HG03196 (cell line): ENCODE measurements around the gene FOXRED2.
"Not testable (repeated sequence)": the region's sequence is repeated elsewhere in the genome, so short reads cannot be mapped to it uniquely, and the experiment has no call there.

Experiments
- ATAC-seq: cut with Tn5 transposase; IDR thresholded peaks from one replicate; pipeline ENCODE4 v1.9.1; 2021; ENCODE audit not compliant: unreplicated experiment

Gene FOXRED2

DNA sequence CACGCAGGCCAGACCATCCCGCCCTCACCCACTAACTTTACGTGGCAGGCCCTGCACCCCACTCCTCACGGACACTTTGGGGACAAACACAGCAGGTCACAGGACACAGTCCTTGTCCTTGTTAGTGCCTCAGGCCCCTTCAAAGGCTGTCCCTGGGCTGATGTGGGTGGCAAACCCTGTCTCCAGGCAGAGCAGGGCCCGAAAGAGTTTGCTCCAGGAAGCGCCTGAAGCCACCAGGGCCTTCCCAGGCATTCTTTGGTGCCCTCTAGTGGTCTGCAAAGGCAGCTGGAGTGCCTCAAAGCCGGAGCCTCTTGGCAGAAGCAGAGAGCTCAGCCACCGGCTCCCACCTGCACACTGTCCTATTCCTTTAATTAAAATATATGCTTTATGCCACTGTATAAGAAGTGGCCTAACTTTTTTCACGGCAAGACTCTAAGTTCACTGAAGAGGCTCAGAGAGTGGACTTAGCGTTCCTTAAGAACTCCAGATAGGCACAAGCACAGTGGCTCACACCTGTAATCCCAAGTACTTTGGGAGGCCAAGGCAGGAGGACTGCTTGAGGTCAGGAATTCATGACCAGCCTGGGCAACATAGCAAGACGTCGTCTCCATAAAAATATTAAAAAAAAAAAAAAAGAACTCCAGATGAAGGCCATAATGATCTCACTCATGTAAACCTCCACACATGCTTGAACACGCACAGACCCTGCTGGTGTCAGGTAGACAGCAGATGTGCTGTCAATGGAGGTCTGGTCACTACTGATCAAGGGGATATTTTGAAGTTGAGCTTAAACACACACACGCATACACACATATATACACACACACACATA lies 36.5 kb downstream of the FOXRED2 start:
- ATAC-seq, result no peak

DNA sequence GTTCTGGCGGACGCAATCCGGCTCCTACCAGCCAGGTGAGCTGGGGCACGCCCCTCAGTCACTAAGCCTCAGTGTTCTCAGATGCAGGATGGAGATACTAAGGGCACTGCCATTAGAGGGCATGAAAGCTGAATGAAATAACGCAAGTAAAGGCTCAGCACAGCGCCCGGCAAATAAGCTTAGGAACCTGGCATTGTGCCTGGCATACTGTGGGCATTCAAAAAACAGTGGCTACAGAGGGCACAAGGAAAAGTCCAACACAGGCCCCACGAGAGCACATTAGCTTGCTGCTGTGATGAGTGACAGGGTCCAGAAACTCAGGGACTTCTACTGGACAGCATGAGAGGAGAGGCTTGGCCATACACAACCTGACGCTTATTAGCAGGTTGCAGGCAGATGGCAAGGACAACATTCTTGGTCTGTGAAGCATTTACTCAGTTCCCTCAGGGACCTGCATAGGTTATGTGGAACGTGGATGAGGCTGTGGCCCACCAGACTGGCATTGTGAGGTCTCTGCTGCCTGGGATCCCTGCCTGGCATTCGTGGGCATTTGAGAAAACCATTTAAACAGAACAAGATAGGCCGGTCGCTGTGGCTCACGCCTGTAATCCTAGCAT lies 37.6 kb downstream of the FOXRED2 start:
- ATAC-seq, result no peak

GRCh38 chr22:36467946-36468345 lies 38.9 kb downstream of the FOXRED2 start:
- no peak for ATAC-seq

- ATAC-seq, result no peak
Measured at GRCh38 chr22:36467042-36467810, 39.6 kb downstream of the FOXRED2 start.

DNA sequence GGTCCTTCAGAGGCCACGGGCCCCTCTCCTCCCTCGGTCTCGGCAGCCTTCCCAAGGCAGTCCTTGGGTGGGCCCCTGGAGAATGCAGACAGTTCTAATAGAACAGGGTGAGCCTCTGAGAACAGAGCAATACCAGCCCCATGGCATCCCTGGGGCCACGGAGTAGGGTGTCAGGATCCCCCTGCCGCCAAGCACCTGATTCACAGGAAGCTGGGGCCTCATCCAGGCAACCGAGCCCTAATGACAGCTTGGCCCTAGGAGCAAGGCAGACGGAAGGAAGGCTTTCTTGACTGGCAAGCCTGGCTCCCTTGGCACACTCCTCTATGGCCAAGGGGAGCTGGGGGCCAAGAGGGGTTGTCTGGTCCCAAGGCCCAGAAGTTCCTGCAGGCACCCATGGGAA lies 40.6 kb downstream of the FOXRED2 start:
- ATAC-seq, result no peak

GRCh38 chr22:36465232-36466021 lies 41.4 kb downstream of the FOXRED2 start:
- ATAC-seq, result no peak

GRCh38 chr22:36464715-36465231 lies 42.1 kb downstream of the FOXRED2 start:
- no peak for ATAC-seq

GRCh38 chr22:36463783-36464184 lies 43.1 kb downstream of the FOXRED2 start:
- no peak for ATAC-seq

- no peak for ATAC-seq
Measured at GRCh38 chr22:36461665-36462649, 44.9 kb downstream of the FOXRED2 start.

DNA sequence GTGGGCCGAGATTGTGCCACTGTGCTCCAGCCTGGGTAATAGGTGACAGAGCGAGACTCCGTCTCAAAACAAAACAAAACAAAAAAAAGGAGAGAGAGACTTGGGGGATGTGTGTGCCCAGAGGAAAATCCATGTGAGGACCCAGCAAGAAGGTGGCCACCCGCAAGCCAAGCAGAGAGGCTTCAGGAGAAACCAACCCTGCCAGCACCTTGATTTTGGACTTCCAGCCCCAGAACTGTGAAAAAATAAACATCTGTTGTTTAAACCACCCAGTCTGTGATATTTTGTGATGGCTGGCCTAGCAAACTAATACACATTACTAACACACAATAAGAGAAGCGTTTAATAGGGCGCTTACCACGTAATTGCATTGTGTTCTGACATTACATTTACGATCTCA lies 46.6 kb downstream of the FOXRED2 start:
- no peak for ATAC-seq

GRCh38 chr22:36457688-36458450 lies 49.0 kb downstream of the FOXRED2 start:
- ATAC-seq, result no peak

- ATAC-seq, result no peak
Measured at GRCh38 chr22:36456464-36456845, 50.4 kb downstream of the FOXRED2 start.

GRCh38 chr22:36455571-36456463 lies 51.0 kb downstream of the FOXRED2 start:
- no peak for ATAC-seq

GRCh38 chr22:36454916-36455570 lies 51.8 kb downstream of the FOXRED2 start:
- ATAC-seq, result peak; percentile 38

DNA sequence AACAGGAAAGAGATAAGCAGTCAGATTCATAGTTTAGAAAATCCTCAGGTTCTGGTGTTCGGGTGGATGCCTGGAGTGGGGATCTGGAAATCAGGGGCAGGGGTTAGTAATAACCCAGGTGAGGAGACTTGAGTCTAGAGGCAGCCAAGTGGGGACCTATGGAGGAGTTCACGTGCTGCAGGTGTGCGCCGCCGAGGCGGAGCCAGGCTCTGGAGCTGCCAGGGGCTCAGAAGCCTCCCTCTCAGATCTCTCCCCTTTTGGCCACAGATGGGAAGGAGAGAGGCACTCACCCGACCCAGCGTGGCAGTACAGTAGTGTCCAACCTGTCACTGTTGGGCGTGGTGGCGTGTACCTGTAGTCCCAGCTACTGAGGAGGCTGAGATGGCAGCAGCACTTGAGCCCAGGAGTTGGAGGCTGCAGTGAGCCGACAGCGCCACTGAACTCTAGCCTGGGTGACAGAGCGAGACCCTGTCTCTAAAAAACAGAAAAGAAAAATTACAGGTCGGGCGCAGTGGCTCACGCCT lies 52.9 kb downstream of the FOXRED2 start:
- no peak for ATAC-seq

DNA sequence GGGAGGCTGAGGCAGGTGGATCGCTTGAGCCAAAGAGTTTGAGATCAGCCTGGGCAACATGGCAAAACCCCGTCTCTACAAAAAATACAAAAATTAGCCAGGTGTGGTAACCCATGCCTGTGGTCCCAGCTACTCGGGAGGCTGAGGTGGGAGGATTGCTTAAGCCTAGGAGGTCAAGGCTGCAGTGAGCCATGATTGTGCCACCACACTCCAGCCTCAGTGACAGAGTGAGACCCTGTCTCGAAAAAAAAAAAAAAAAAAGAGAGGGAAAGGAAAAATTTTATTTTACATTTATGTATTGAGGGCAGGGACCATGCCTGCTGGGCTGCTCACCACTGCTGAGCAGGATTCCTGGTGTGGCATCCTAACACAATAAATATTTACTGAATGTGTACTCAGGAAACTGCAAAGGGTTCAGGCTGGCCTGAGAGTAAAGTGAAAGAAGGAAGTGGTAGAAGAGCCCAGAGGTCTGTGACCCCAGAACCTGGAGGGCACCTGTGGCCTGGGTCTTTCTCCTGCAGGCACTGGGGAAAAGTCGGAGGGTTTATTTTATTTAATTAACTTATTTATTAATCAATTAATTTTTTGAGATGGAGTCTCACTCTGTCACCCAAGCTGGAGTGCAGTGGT lies 53.7 kb downstream of the FOXRED2 start:
- ATAC-seq, result not testable (repeated sequence)
